B cell (primary cell): Measurements from ENCODE around the gene PLEKHN1. TPM values are rescaled to one million over a fixed set of nuclear protein-coding genes. Genes with fewer than 3 reads are reported as not detected.

Source experiments
- ATAC-seq: fragments of 200-7000 bp; cut with Tn5 transposase; one replicate; pipeline ENCODE4 v1.10.0; 2021; ENCODE audit warnings: low read depth, mild to moderate bottlenecking, moderate number of reproducible peaks, moderate library complexity
- CTCF ChIA-PET: fragments of 350-600 bp; sonication (Branson Sonifier 250); formaldehyde crosslinking; loops from one replicate; lab custom pipeline; 2021; ENCODE audit warnings: antibody characterized with exemption, inconsistent platforms; lab: Charles Lee
- POLR2A ChIA-PET: fragments of 350-600 bp; sonication (Branson Sonifier 250); formaldehyde crosslinking; loops from one replicate; lab custom pipeline; 2021; ENCODE audit warnings: antibody characterized with exemption; lab: Charles Lee
- DNase-seq: peaks from one replicate; pipeline ENCODE4 v3.0.0; 2013
- H2AFZ ChIP-seq: 2 replicates; pipeline ENCODE4 v1.6.1; 2012; ENCODE audit warnings: mild to moderate bottlenecking, low read depth, low read length; ENCODE audit not compliant: insufficient read depth, poor library complexity, severe bottlenecking
- H3K27ac ChIP-seq, 2 donors: 1 replicate in 1 of 2; 2 replicates in 1 of 2; pipeline ENCODE4 v1.5.1; 2012 to 2013; ENCODE audit warnings: low read length in 2 of 2, mild to moderate bottlenecking in 2 of 2, moderate library complexity in 1 of 2
- H3K27me3 ChIP-seq, 4 experiments: fragments of 200-600 bp in 1 of 4; sonication (generic) in 1 of 4; replicated peaks in 1 of 4; 1 replicate in 2 of 4; 2 replicates in 2 of 4; pipeline versions ENCODE4 v1.6.1 to v1.7.0; 2013 to 2016; ENCODE audit warnings: low read length in 3 of 4, mild to moderate bottlenecking in 2 of 4, mixed read lengths in 1 of 4, moderate library complexity in 1 of 4; ENCODE audit not compliant: insufficient read depth in 4 of 4, control insufficient read depth in 3 of 4; ENCODE audit errors: control extremely low read depth in 1 of 4
- H3K36me3 ChIP-seq, 2 experiments: replicated peaks in 1 of 2; 1 replicate in 1 of 2; 2 replicates in 1 of 2; pipeline versions ENCODE4 v1.6.1 to v1.7.1; 2013; ENCODE audit warnings: low read length in 1 of 2; ENCODE audit not compliant: insufficient read depth in 2 of 2, control insufficient read depth in 1 of 2; ENCODE audit errors: control extremely low read depth in 1 of 2, extremely low read depth in 1 of 2
- H3K4me1 ChIP-seq, 2 donors: fragments of 200-600 bp in 1 of 2; sonication (generic) in 1 of 2; 1 replicate in 1 of 2; 2 replicates in 1 of 2; pipeline versions ENCODE4 v1.5.1 to v1.6.1; 2013 to 2017; ENCODE audit warnings: low read length in 2 of 2; ENCODE audit not compliant: control insufficient read depth in 2 of 2, insufficient read depth in 2 of 2
- H3K4me2 ChIP-seq: replicated peaks from 2 replicates; pipeline ENCODE3; 2012; ENCODE audit warnings: mild to moderate bottlenecking, low read depth, low read length; ENCODE audit not compliant: poor library complexity, severe bottlenecking
- H3K4me3 ChIP-seq, 5 experiments: fragments of 200-600 bp in 1 of 5; sonication (generic) in 1 of 5; 1 replicate in 3 of 5; 2 replicates in 2 of 5; pipeline versions ENCODE4 v1.5.1 to v1.7.0; 2011 to 2016; ENCODE audit warnings: low read length in 4 of 5, mild to moderate bottlenecking in 4 of 5, low read depth in 2 of 5, control low read depth in 1 of 5, moderate library complexity in 1 of 5; ENCODE audit not compliant: insufficient read depth in 1 of 5; ENCODE audit errors: control extremely low read depth in 1 of 5, extremely low read depth in 1 of 5
- H3K79me2 ChIP-seq: fragments of 200-600 bp; sonication (generic); one replicate; pipeline ENCODE4 v1.6.0; 2016; ENCODE audit warnings: low read length; ENCODE audit not compliant: control insufficient read depth, insufficient read depth
- H3K9ac ChIP-seq: fragments of 200-600 bp; sonication (generic); 2 replicates; pipeline ENCODE4 v1.6.1; 2017; ENCODE audit warnings: mild to moderate bottlenecking, low read length, moderate library complexity
- H3K9me3 ChIP-seq, 3 donors: one replicate each; pipeline versions ENCODE4 v1.6.1 to v1.7.1; 2013; ENCODE audit warnings: low read length in 2 of 3; ENCODE audit not compliant: control insufficient read depth in 2 of 3, insufficient read depth in 1 of 3; ENCODE audit errors: control extremely low read depth in 1 of 3
- H4K20me1 ChIP-seq: 2 replicates; pipeline ENCODE4 v1.6.0; 2012; ENCODE audit warnings: mild to moderate bottlenecking, low read length; ENCODE audit not compliant: insufficient read depth, control insufficient read depth, poor library complexity, severe bottlenecking
- H3K27ac Mint-ChIP-seq: one replicate; pipeline ENCODE4 v1.8.0; 2021; ENCODE audit warnings: mixed read lengths
- H3K27me3 Mint-ChIP-seq: one replicate; pipeline ENCODE4 v1.8.0; 2021; ENCODE audit warnings: mixed read lengths
- H3K4me1 Mint-ChIP-seq: one replicate; pipeline ENCODE4 v1.8.0; 2021; ENCODE audit warnings: mixed read lengths
- H3K4me3 Mint-ChIP-seq: one replicate; pipeline ENCODE4 v1.8.0; 2021; ENCODE audit warnings: mixed read lengths
- H3K9me3 Mint-ChIP-seq: one replicate; pipeline ENCODE4 v1.8.0; 2022; ENCODE audit warnings: mixed read lengths; ENCODE audit not compliant: insufficient read depth
- EZH2 ChIP-seq: IDR thresholded peaks from 2 replicates; pipeline ENCODE4 v1.6.1; 2012; ENCODE audit warnings: borderline replicate concordance, low read depth, mild to moderate bottlenecking, moderate library complexity, low read length; ENCODE audit not compliant: insufficient read depth, poor library complexity, severe bottlenecking
- WGBS: methylation state at CpG from one replicate; pipeline ENCODE4 v1.1.5; 2013; ENCODE audit warnings: missing lambda C conversion rate; ENCODE audit not compliant: insufficient coverage; 5-methylcytosine and 5-hydroxymethylcytosine counted together
- intact Hi-C: fragments of 100-400 bp; cut with micrococcal nuclease; formaldehyde crosslinking; loops from one replicate; pipeline ENCODE4 v1.10.0; 2022
- polyA plus RNA-seq: library from polyadenylated mRNA; depleted of rRNA; stranded (reverse); fragments of >200 nt; gene quantifications from 2 replicates; pipeline ENCODE4 v1.2.3, GENCODE V29; 2012
- total RNA-seq, 2 donors: library from RNA; stranded (reverse); fragments of 120-200 nt in 1 of 2; gene quantifications; 1 replicate in 1 of 2; 2 replicates in 1 of 2; pipeline versions ENCODE4 v1.2.3 to v1.2.4, GENCODE V29; 2013 to 2022
- TF ChIP-seq, protein P1 (sequence below): fragments of 200-600 bp; IDR thresholded peaks from one replicate; pipeline ENCODE4 v1.8.0; 2022; ENCODE audit warnings: antibody characterized with exemption, mild to moderate bottlenecking

The PLEKHN1 gene
- total and polyA plus RNA-seq, 2 donors (not counting 1 experiment from before 2014, with no cell fraction given): 0.36 to 1.1 TPM

DNA sequence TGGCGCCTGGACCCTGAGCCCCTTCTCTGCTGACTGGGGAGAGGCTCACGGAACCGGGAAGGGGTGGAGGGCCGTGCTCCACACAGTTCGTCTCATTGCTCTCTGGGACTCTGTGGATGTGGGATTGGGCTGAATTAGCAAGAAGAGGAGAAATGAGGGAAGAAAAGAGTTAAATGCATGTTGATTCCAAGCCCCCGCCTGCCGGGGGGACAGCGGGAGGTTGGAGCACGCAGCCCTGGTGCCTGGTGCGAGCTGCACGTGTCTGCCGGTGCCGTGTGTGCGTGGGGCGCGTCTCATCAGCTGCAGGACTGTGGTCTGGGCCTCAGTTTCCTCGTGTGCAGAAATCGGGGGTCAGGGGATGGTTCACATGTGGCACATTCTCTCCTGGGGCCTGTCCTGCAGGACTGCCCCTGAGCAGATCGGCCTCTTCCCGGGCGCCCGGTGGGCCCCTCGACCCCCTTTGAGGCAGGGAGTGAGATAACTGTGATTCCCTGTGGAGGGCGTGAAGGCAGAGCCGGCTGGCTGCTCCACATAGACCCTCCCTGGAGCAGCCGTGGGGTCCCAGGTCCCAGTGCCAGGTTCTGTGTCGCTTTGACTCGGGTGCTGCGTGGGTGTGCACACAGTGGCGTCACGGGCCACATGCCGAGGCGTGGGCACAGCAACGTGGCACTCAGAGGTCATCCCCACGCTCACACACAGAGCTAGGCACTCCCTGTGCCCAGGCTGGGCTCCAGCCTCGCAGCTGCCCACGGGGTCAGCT, 31.1 kb upstream of the PLEKHN1 start:
- intact Hi-C loops: no loop called here
- no peaks in the 10 kb centered on the region for H4K20me1 ChIP-seq
- H3K4me3 Mint-ChIP-seq: no peak overlapping the region
- ATAC-seq (no peak), DNase-seq (no peak)
- WGBS: 31% methylated on average over 37 of the region's 37 CpGs
- CTCF ChIA-PET: no interaction called here
- POLR2A ChIA-PET: no interaction called here
- H3K79me2 ChIP-seq: no peaks in the 10 kb centered on the region
- H3K4me3 ChIP-seq: no peak overlapping the region
- no peaks in the 10 kb centered on the region for H3K9me3 Mint-ChIP-seq
- H3K4me1 ChIP-seq: peaks cover 11 to 14% of the 10 kb centered on the region in 2 donors
- H3K27ac Mint-ChIP-seq: no peak overlapping the region
- H3K27ac ChIP-seq: no peak overlapping the region
- H3K36me3 ChIP-seq: no peaks in the 10 kb centered on the region
- H3K9me3 ChIP-seq: peaks cover 0 to 9% (median 0%) of the 10 kb centered on the region in 3 donors
- H3K4me1 Mint-ChIP-seq: peaks cover 3% of the 10 kb centered on the region
- peaks cover 0 to 67% (median 16%) of the 10 kb centered on the region in 4 experiments for H3K27me3 ChIP-seq
- H2AFZ ChIP-seq: no peak overlapping the region
- H3K27me3 Mint-ChIP-seq: peaks cover 23% of the 10 kb centered on the region
- no peak overlapping the region for H3K9ac ChIP-seq
- H3K4me2 ChIP-seq: no peak overlapping the region
- TF ChIP-seq, protein P1, sequence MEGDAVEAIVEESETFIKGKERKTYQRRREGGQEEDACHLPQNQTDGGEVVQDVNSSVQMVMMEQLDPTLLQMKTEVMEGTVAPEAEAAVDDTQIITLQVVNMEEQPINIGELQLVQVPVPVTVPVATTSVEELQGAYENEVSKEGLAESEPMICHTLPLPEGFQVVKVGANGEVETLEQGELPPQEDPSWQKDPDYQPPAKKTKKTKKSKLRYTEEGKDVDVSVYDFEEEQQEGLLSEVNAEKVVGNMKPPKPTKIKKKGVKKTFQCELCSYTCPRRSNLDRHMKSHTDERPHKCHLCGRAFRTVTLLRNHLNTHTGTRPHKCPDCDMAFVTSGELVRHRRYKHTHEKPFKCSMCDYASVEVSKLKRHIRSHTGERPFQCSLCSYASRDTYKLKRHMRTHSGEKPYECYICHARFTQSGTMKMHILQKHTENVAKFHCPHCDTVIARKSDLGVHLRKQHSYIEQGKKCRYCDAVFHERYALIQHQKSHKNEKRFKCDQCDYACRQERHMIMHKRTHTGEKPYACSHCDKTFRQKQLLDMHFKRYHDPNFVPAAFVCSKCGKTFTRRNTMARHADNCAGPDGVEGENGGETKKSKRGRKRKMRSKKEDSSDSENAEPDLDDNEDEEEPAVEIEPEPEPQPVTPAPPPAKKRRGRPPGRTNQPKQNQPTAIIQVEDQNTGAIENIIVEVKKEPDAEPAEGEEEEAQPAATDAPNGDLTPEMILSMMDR: no peak
- TF ChIP-seq EZH2: no peak

DNA sequence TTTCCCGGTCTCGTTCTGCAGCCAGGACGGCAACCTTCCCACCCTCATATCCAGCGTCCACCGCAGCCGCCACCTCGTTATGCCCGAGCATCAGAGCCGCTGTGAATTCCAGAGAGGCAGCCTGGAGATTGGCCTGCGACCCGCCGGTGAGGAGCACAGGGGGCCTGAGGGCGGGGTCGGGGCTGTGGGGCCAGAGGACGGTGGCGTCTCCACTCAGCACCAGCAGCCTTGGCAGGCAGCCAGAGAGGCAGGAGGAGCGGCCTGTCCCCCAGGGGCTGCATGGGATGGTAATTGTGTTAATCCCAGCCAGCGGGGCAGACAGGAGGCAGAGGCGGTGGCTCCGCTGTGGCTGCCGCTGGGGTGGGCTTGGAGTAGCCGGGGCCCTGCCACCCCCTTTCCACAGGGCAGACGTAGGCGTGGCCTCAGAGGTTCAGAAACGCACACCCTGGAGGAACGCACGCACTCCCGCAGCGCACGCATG, 30.5 kb upstream of the PLEKHN1 start:
- Histone ChIP-seq H3K79me2 (no peaks in the 10 kb centered on the region), H3K27me3 (peaks cover 0 to 69% (median 20%) of the 10 kb centered on the region in 4 experiments), H4K20me1 (peaks cover 5% of the 10 kb centered on the region), H2AFZ (no peak overlapping the region), H3K36me3 (no peaks in the 10 kb centered on the region), H3K9ac (no peak overlapping the region), H3K4me1 (peaks cover 15 to 19% of the 10 kb centered on the region in 2 donors), H3K9me3 (peaks cover 0 to 9% (median 0%) of the 10 kb centered on the region in 3 donors), H3K27ac (no peak overlapping the region), H3K4me3 (no peak overlapping the region), H3K4me2 (no peak overlapping the region)
- H3K4me3 Mint-ChIP-seq: no peak overlapping the region
- ATAC-seq (no peak), DNase-seq (no peak)
- TF ChIP-seq, protein P1: no peak
- TF ChIP-seq EZH2: no peak
- no peak overlapping the region for H3K27ac Mint-ChIP-seq
- peaks cover 26% of the 10 kb centered on the region for H3K27me3 Mint-ChIP-seq
- intact Hi-C loops: no loop called here
- WGBS: 48% methylated on average over 25 of the region's 30 CpGs
- ChIA-PET POLR2A (no interaction called here), CTCF (no interaction called here)
- H3K4me1 Mint-ChIP-seq: peaks cover 8% of the 10 kb centered on the region
- no peaks in the 10 kb centered on the region for H3K9me3 Mint-ChIP-seq
